CD4-positive, alpha-beta T cell (primary cell): ENCODE measurements around the gene GTPBP1. TPM values are rescaled to one million over a fixed set of nuclear protein-coding genes. Genes with fewer than 3 reads are reported as not detected.

ENCODE experiments used
- ATAC-seq: fragments of 200-7000 bp; cut with Tn5 transposase; one replicate; pipeline ENCODE4 v1.10.0; 2022; ENCODE audit warnings: mild to moderate bottlenecking; ENCODE audit not compliant: poor library complexity
- CTCF ChIA-PET: fragments of 350-600 bp; sonication (Branson Sonifier 250); formaldehyde crosslinking; loops from one replicate; lab custom pipeline; 2021; ENCODE audit warnings: antibody characterized with exemption, inconsistent platforms; lab: Charles Lee
- POLR2A ChIA-PET: fragments of 350-600 bp; sonication (Branson Sonifier 250); formaldehyde crosslinking; loops from one replicate; lab custom pipeline; 2021; ENCODE audit warnings: antibody characterized with exemption, inconsistent platforms; lab: Charles Lee
- DNase-seq, 14 experiments: peaks; one replicate each; pipeline ENCODE4 v3.0.0-alpha.2; 2013 to 2020; ENCODE audit warnings: mixed read lengths in 2 of 14
- H3K27ac ChIP-seq, 2 donors: one replicate each; pipeline versions ENCODE4 v1.5.1 to v1.7.0; 2013; ENCODE audit warnings: low read length in 2 of 2, low read depth in 1 of 2, mild to moderate bottlenecking in 1 of 2
- H3K27me3 ChIP-seq, 2 experiments: 1 replicate in 1 of 2; 2 replicates in 1 of 2; pipeline versions ENCODE4 v1.6.1 to v1.7.0; 2013; ENCODE audit warnings: low read length in 2 of 2, control low read depth in 1 of 2, mild to moderate bottlenecking in 1 of 2, moderate library complexity in 1 of 2; ENCODE audit not compliant: insufficient read depth in 2 of 2, control insufficient read depth in 1 of 2
- H3K36me3 ChIP-seq: one replicate; pipeline ENCODE4 v1.6.1; 2013; ENCODE audit warnings: low read length, control low read depth; ENCODE audit not compliant: insufficient read depth
- H3K4me1 ChIP-seq: one replicate; pipeline ENCODE4 v1.6.1; 2013; ENCODE audit warnings: low read length, control low read depth; ENCODE audit not compliant: insufficient read depth
- H3K4me3 ChIP-seq: one replicate; pipeline ENCODE4 v1.5.1; 2013; ENCODE audit warnings: mild to moderate bottlenecking, low read length, moderate library complexity
- H3K9me3 ChIP-seq, 2 experiments: 1 replicate in 1 of 2; 2 replicates in 1 of 2; pipeline versions ENCODE4 v1.6.1 to v1.7.0; 2013; ENCODE audit warnings: low read length in 2 of 2, mild to moderate bottlenecking in 2 of 2, control low read depth in 1 of 2, moderate library complexity in 1 of 2; ENCODE audit not compliant: control insufficient read depth in 1 of 2, insufficient read depth in 1 of 2
- H3K27ac Mint-ChIP-seq: one replicate; pipeline ENCODE4 v1.8.0; 2020; ENCODE audit warnings: mixed read lengths
- H3K27me3 Mint-ChIP-seq: one replicate; pipeline ENCODE4 v1.8.0; 2021; ENCODE audit warnings: mixed read lengths
- H3K36me3 Mint-ChIP-seq: one replicate; pipeline ENCODE4 v1.8.0; 2021; ENCODE audit warnings: low read depth, mixed read lengths
- H3K4me1 Mint-ChIP-seq: one replicate; pipeline ENCODE4 v1.8.0; 2021; ENCODE audit warnings: low read depth, mixed read lengths
- H3K4me3 Mint-ChIP-seq: one replicate; pipeline ENCODE4 v1.8.0; 2020; ENCODE audit warnings: mild to moderate bottlenecking, mixed read lengths
- H3K9me3 Mint-ChIP-seq: one replicate; pipeline ENCODE4 v1.8.0; 2020; ENCODE audit warnings: mixed read lengths
- CTCF ChIP-seq: fragments of 200-600 bp; IDR thresholded peaks from one replicate; pipeline ENCODE4 v1.8.0; 2022; ENCODE audit warnings: antibody characterized with exemption, mild to moderate bottlenecking
- intact Hi-C, 2 experiments: fragments of 100-400 bp; cut with DNase I in 1 of 2; cut with micrococcal nuclease in 1 of 2; formaldehyde crosslinking; loops; one replicate each; pipeline versions ENCODE4 v1.15.1 to v1.9.0; 2023 to 2025; cut with DNase I, micrococcal nuclease
- total RNA-seq, 174 experiments: library from RNA in 2 of 174; stranded (reverse) in 2 of 174; gene quantifications; one replicate each; pipeline ENCODE4 v1.2.3 and lab custom pipeline; 2021 to 2026

The GTPBP1 gene
- total RNA-seq, 2 experiments from 2014 or later = 263 to 272 TPM

GRCh38 chr22:38689651-38690050 is 16.1 kb upstream of the GTPBP1 start:
- no peak overlapping the region for H3K27ac Mint-ChIP-seq
- H3K27me3 ChIP-seq = no peaks in the 10 kb centered on the region
- H3K27ac ChIP-seq = no peak overlapping the region
- no peaks in the 10 kb centered on the region for H3K9me3 ChIP-seq
- H3K4me3 ChIP-seq = no peak overlapping the region
- peaks cover 23% of the 10 kb centered on the region for H3K4me1 Mint-ChIP-seq
- peaks cover 86% of the 10 kb centered on the region for H3K36me3 Mint-ChIP-seq
- DNase-seq (no peak), ATAC-seq (no peak)
- TF ChIP-seq CTCF = no peak
- H3K4me3 Mint-ChIP-seq = no peak overlapping the region
- intact Hi-C loops = loop anchor here in 1 of 2 experiments (10.0 kb wide), 2 partner anchors 185 to 285 kb away; partner anchors contain the start of gene DDX17
- POLR2A ChIA-PET = no interaction called here
- H3K36me3 ChIP-seq = peaks cover 55% of the 10 kb centered on the region
- H3K4me1 ChIP-seq = peaks cover 4% of the 10 kb centered on the region
- CTCF ChIA-PET = interaction anchor here (0.6 kb wide), 1 partner anchor 48 kb away, joined by 3 read pairs; no protein-coding TSS in a partner anchor
- no peaks in the 10 kb centered on the region for H3K9me3 Mint-ChIP-seq
- H3K27me3 Mint-ChIP-seq = no peaks in the 10 kb centered on the region

GRCh38 chr22:38694049-38694448 is 11.7 kb upstream of the GTPBP1 start:
- no peaks in the 10 kb centered on the region for H3K9me3 ChIP-seq
- peaks cover 23% of the 10 kb centered on the region for H3K36me3 ChIP-seq
- intact Hi-C loops = loop anchor here in 1 of 2 experiments (10.0 kb wide), 1 partner anchor 289 kb away; no protein-coding TSS in a partner anchor
- H3K9me3 Mint-ChIP-seq = no peaks in the 10 kb centered on the region
- H3K4me1 Mint-ChIP-seq = peaks cover 58% of the 10 kb centered on the region
- H3K4me3 ChIP-seq = no peak overlapping the region
- DNase-seq (no peak), ATAC-seq (no peak)
- H3K27me3 ChIP-seq = no peaks in the 10 kb centered on the region
- H3K36me3 Mint-ChIP-seq = peaks cover 76% of the 10 kb centered on the region
- no peak overlapping the region for H3K4me3 Mint-ChIP-seq
- ChIA-PET CTCF (interaction anchor here (1.7 kb wide), 1 partner anchor 12 kb away, joined by 9 read pairs; the partner anchor contains the start of gene TOMM22), POLR2A (interaction anchor here (0.6 kb wide), 1 partner anchor 1326 kb away, joined by 4 read pairs; no protein-coding TSS in a partner anchor)
- H3K27me3 Mint-ChIP-seq = no peaks in the 10 kb centered on the region
- H3K27ac Mint-ChIP-seq = no peak overlapping the region
- peaks cover 35% of the 10 kb centered on the region for H3K4me1 ChIP-seq
- TF ChIP-seq CTCF = no peak
- H3K27ac ChIP-seq = no peak overlapping the region

GRCh38 chr22:38694940-38695339 is 10.8 kb upstream of the GTPBP1 start:
- ATAC-seq = no peak

More at GRCh38 chr22:38694940-38695339, 10.8 kb upstream of the GTPBP1 start:
- Mint-ChIP-seq H3K36me3 (peaks cover 74% of the 10 kb centered on the region), H3K4me1 (peaks cover 67% of the 10 kb centered on the region), H3K4me3 (no peak overlapping the region), H3K27ac (peak overlapping the region; percentile 37), H3K9me3 (no peaks in the 10 kb centered on the region), H3K27me3 (no peaks in the 10 kb centered on the region)
- no peaks in the 10 kb centered on the region for H3K27me3 ChIP-seq
- no peaks in the 10 kb centered on the region for H3K9me3 ChIP-seq
- no peak for DNase-seq
- H3K4me3 ChIP-seq = no peak overlapping the region
- no peak for TF ChIP-seq CTCF
- intact Hi-C loops = loop anchor here in 1 of 2 experiments (10.0 kb wide), 1 partner anchor 290 kb away; no protein-coding TSS in a partner anchor
- H3K4me1 ChIP-seq = peaks cover 44% of the 10 kb centered on the region
- H3K27ac ChIP-seq = peak overlapping the region in 1 of 2 donors; percentile 0
- ChIA-PET CTCF (interaction anchor here (6.3 kb wide), 1 partner anchor 12 kb away, joined by 58 read pairs; the partner anchor contains the start of gene TOMM22), POLR2A (interaction anchor here (1.1 to 3.9 kb wide), 2 partner anchors 12 to 13 kb away, joined by 3 to 23 read pairs; partner anchors contain the start of gene GTPBP1)
- H3K36me3 ChIP-seq = peaks cover 19% of the 10 kb centered on the region
